CD4-positive, alpha-beta T cell treated with Interleukin-10 for 1 hour (primary cell): ENCODE data around the gene ADD1.

Source experiments
- DNase-seq: peaks from one replicate; pipeline ENCODE4 v3.0.0-alpha.2; 2020

The ADD1 gene

DNA sequence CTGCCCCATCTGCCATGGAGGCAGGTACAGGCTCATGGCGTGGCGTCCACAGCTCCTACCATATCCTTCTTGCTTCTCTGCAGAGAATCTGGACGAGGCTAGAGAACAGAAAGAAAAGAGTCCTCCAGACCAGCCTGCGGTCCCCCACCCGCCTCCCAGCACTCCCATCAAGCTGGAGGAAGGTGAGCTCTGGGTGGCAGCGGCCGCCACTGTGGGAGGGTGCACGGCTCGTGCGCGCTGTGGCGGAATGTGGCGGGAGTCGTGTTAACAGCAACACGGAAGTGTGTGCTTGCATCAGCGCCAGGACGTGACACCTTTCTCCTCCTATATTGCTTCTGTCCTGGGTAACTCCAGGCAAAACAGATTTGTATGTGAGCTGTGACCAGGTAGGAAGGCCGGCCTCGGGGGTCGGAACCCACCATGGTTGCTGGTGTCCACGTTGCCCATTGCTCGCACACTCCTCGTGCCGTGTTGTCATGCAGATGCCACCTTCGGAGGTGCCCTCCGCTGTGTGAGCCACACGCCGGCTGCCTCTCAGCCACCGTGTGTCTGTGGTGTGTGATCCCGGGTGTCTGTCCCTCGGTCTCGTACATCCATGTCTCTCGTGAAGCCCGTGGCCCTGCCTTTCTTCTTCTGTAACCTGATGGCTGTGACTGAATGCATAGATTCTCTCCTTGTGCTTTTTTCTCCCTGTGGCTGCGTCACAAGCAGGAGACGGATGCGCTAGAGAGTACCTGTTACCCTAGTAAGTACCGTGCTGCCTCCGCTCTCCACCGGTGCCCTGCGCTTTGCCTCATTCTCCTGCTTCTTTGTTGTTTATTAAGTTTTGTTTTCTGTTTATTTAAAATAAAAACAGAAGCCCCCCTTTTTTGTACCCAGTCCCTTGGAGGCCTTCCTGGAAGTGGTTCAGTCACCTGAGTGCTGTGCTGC, 82.6 kb downstream of the ADD1 start:
- no peak for DNase-seq

DNA sequence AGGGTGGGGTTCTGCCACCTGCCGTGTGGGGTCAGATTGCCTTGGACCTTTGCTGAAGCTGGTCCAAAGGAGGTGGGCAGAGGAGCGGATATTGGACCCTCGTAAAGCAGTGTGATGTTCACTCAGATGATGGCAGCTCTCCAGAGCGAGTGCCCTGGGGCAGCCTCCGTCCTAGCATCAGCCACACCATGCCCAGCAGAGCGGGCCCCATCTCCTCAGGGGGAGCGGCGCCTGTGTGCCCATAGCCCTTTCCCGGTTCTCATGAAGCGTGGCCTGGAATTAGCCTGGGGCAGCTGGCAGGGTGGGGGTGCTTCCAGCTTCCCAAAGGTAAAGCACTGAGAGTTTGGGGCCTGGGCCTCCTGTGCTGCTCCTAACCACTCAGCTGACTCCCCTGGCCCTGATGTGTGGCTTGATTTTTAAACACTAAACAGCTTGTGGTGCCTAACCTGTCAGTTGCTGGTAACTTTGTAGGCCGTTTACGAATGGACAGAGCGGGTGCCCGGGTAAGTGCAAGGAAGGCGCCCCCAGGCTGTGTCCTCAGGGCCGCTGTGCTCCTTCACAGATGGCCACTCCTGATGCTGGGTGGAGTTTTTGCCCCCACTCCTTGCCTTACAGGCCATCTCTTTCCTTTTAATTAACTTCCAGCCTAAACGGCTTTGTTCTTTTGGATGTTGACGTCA, 83.5 kb downstream of the ADD1 start:
- DNase-seq = no peak

DNA sequence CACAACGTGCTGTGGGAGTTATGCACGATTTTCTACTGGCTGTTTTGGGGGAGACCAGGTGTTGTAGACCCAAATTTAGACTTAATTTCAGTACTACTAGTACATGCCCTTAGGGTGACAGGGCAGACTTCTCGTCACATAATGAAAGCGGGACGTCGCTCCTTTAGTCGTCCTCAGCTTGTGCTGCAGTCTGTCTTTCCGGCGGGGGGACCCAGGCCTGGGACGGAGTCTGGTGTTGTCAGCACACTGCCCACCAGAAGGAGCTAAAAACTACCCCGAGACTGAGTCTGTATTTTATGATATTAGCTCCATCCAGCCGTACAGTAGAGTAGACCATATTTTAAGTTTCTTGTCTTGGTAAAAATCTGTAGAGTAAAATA, 84.0 kb downstream of the ADD1 start:
- no peak for DNase-seq

DNA sequence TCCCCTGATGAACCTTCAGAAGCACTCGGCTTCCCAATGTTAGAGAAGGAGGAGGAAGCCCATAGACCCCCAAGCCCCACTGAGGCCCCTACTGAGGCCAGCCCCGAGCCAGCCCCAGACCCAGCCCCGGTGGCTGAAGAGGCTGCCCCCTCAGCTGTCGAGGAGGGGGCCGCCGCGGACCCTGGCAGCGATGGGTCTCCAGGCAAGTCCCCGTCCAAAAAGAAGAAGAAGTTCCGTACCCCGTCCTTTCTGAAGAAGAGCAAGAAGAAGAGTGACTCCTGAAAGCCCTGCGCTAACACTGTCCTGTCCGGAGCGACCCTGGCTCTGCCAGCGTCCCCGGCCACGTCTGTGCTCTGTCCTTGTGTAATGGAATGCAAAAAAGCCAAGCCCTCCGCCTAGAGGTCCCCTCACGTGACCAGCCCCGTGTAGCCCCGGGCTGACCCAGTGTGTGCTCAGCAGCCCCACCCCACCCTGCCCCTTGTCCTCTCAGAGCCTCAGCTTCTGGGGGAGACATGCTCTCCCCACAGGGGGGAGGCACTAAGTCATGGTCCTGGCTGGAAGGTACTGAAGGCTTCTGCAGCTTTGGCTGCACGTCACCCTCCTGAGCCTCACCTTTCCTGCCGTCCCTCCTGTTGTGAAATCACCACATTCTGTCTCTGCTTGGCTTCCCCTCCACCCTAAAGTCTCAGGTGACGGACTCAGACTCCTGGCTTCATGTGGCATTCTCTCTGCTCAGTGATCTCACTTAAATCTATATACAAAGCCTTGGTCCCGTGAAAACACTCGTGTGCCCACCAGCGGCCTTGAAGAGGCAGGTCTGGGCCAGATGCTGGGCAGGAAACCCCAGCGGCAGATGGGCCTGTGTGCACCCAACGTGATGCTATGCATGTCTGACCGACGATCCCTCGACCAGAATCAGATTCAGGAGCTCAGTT, 84.9 kb downstream of the ADD1 start:
- no peak for DNase-seq

DNA sequence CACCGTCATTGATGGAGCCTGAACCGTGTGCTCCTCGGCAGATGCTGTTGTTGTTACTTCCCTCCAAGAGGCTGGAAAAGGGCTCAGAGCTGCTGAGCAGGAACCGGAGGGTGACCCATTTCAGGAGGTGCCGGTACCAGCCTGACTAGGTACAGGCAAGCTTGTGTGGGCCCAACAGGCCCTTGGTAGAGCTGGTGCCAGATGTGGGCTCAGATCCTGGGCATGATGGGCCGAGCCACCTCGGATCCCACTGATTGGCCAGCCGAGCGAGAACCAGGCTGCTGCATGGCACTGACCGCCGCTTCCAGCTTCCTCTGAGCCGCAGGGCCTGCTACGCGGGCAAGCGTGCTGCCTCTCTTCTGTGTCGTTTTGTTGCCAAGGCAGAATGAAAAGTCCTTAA, 85.8 kb downstream of the ADD1 start:
- DNase-seq = no peak

DNA sequence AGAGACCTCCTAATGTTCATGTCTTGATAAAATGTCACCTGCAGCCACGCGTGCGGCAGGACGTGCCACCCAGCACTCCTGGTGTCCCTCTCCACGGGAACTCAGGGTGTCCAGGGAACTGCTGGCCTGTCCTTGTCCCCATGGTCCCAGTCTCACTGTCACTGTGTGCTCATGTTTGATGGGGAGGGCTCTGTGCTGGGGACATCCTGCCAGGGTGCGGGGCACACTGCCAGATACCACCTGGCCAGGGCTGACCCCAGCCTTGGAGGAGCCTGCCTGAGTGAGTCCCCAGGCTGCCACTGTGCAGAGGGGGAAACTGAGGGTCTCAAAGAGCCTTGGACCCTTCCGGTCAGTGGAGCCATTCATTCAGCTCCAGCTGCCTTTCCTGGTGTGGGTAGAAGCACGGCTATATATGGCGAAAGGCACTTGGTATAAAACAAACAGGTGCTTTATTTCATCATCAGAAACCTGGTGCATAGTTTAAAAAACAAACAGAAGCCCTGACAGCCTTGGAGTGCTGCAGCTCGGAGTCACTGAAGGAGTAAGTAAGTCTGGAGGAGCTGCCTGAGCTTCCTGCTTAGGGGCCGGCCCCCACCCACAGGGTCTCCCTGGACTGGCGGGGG, 86.6 kb downstream of the ADD1 start:
- no peak for DNase-seq

DNA sequence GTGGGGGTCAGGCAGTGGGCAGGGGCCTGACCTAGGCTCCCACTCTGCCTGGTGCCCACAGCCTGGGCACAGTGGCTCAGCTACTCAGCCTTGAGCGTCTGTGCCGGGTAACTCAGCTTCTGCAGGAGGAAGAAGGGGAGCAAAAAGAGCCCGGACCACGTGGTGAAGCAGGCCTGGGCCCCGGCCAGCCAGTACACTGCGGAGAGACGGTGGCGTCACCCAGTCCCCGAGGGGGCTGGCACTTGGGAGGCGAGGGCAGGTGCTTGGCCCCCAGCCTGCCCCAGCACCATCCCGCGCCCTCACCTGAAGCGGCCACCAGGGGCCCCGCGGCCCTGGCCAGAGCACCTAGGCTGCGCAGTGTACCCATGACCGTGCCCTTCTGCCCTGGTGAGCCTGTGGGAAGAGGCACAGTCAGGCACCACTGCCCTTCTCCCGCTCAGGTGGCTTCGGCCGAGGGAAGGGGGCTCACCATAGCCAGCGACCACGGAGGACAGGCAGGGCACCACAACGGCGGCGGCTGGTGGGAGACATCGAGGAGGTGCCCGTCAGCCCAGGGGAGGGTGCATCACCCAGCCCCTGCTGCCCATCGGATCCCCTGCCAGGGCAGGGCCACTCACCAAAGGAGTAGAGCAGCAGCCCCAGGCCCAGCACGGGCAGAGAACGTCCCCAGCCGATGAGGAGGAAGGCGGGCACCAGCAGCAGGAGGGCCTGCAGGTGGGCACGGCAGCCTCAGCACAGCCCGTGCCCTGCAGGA, 87.3 kb downstream of the ADD1 start:
- DNase-seq = no peak

DNA sequence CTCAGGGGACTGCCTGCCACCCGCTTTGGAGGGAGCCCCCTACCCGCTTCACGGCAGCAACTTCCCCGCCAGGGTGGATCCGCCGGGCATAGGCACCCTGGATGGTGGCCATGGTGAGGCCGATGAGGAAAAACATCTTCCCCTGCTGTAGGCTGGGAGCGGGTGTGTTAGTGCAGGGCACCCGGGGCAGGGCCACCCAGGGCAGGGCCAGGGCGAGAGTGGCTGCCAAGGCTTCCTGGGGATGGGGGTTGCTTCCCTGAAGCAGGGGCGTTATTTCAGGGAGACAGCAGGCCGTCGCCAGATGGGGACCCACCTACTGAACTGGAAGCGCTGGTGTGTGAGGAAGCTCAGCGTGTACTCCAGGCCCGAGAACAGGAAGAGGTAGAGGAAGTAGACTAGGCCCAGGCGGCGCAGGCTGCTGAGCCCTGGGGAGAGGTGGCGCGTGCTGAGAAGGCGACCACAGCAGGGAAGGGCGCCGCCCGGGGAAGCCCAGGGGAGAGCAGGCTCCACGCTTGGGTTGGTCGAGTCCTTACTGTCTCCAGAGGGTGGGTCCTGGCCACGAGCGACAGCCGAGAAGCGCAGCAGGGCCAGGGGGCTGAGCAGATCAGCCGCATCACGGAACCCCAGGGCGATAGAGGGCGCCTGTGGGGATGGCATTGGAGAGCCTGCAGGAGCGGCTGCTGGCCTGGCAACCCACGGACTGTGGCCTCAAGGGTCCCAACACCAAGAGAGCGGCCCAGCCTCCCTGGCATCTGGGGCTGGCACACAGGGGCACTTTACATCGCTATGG, 88.1 kb downstream of the ADD1 start:
- DNase-seq = peak; percentile 74

DNA sequence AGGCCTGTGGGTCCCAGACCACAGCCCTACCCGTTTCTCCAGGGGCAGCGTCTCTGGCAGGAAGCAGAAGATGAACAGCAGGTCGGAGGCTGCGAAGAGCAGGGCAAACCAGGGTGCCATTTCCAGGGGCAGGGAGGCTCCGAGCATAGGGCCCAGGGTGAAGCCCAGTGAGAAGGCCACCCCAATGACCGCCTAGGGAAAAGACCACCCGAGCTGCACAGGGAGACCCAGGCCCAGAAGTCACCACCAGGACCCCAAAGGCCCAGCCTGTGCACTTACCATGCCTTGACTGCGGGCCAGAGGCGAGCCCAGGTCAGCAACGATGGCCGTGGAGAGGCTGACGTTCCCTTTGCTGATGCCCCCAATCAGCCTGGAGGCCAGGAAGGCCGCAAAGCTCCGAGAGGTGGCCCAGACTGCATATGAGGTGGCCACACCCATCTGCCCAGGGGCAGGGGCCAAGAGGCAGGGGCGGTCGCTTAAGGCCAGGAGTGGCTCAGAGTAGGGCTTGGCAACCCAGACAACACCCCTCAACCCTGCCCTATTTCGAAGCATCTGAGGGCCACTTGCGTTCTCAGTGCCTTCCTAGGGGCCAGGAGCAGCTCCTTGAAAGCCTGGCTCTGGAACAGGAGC, 88.8 kb downstream of the ADD1 start:
- peak; percentile 18 for DNase-seq

DNA sequence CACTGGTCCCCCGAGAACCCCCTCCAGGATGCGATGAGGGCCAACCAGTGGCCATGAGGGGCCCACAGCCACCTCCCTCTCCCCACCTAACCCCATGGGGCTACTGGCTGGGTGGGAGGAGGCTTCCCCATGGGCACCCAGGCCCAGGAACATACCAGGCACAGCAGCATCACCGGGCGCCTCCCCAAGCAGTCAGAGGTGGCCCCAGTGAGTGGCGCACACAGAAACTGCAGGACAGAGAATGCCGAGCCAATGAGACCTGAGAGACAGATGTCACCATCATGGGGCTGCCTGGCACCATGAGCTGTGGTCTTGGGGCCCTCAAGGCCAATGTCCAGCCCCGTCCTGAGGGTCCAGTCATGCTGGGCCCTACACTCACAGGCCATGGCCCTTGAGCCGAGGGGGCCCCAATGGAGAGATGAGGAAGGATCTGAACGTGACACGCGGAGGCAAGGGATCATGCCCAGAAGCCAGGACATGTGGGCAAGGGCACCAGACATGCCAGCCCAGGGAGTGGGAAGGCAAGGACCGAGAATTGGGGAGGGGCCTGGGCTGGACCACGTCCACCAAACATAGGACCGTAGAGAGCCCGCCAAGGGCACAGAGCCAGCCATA, 89.4 kb downstream of the ADD1 start:
- peak; percentile 44 for DNase-seq

DNA sequence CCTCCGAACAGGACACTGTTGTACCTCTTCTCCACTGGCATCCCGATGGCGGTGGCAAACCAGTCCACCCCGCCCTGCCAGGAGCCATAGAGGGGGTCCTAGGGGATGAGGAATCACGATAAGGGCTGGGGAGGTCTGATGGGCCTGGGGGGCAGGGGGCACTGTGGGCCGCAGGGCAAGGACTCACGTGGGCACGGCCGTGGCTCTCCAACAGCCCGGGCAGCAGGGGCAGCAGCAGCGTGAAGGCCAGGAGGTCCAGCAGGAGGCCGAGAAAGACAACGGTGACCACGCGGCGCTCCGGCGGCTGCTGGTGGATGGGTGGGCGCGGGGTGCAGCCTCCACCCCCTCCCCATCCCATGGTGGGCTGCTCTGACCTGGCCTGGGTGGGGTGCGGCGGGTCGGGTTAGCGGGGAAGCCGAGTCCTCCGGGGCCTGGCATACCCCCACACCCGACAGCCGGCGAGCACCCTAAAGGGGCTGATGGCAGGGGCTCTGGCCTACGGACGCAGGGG, 90.0 kb downstream of the ADD1 start:
- no peak for DNase-seq

DNA sequence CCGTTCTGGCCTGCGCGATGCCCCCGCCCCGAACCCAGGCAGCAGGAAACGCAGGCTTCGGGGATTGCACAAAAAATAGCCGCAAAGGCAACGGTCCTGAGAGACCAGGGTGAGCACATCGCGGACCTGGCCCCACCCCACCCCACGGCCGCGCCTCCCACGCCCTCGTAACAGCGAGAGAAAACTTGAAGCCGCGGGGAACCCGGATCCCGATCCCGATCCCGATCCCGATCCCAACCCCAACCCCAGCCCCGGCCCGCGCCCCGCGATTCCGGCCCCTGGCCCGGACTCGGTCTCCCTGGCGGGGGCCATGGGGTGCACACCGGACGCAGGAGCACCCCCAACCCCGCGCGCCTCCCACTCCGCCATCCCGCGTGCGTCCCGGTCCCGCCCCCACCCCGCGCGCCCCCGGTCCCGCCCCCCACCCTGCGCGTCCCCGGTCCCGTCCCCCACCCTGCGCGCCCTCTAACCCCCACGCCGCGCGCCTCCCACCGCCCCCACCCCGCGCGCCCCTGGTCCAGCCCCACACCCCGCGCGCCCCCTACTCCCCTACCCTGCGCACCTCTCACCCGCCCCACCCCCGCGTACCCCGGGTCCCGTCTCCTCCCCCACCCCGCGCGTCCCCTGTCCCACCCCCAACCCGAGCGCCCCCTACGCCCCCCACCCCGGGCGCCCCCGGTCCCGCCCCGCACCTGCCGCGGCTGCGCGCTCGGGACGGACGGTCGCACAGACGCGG, 90.6 kb downstream of the ADD1 start:
- peak; percentile 50 for DNase-seq

DNA sequence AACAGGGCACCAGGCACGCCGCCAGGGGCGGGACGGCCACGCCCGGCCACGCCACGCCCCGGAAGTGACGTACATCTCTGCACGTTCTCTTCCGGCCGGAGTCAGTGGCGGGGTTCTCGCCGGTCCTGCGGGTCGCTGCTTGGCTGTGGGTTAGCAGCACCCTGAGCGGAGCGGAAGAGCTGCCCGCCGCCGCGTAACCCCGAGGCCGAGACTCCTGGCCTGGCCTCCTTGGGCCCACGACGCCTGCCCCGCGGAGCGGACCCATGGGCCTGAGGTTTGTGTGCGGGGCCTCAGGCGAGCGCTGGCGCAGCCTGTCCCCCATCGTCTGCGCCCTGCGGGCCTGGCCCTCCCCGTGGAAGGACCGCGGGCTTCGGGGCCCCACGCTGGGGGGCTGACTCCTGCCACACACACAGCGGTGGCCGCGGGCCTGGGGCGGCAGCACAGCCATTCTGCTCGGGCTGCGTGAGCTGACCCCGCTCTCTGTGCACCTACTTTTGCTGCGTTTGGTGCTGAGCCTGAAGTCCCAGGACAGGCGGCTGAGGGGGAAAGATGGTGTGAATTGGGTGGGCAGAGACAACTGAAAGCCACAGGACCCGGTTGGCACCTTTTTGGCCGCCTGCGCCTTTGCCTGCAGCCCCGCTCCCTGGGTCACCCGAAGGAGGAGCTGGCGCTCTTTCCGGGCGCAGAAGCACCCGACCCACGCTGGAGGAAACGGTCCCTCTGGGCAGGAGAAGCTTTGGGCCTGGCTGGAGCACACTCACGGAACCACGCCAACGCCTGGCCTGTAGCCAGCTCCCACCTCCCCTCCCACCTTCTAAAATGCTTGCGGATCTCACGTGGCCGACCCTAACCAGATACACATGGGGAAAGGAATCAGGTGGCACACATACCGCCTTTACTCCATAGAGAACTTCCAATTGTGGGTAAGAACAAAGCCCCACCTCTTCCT, 91.4 kb downstream of the ADD1 start:
- peak; percentile 96 for DNase-seq

DNA sequence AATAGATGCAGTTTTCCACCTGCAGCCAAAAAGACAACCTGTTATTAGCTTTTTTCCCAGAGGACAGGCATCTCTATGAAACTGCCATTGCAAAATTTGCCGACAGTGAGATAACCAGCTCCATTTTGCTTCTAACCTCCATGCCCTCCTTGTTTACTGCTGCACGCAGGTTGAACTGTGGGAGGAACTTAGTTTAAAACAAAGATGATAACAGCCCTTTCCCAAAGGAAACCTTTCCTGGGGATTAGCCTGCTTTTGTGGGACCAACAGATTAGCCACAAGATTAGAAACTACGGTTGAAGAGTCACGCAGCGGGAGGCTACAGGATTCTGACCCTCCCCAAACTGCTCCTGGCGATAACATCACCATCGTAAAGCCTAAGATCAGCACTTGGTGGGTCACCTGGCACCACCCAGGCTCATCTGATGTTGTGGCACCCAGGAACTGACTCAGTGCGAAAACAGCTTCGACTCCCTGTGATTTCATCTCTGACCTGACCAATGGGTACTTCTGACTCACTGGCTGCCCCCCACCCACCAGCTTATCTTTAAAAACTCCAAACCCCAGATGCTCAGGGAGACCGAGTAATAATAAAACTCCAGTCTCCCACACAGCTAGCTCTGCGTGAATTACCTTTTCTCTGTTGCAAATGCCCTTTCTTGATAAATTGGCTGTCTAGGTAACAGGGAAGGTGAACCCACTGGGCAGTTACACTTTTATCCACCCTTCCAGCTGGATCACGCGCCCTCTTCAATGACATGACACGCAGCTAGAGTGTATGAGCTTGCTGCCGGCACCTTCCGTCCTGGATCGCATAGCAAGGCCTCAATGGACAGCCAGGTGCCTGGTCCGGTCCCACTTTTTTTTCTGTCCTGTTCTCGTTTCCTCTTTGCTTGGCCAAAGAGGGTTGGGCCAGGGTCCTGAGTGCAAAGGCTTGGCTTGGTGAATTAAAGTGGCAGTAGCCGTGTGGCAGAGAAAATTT, 92.4 kb downstream of the ADD1 start:
- peak; percentile 78 for DNase-seq

DNA sequence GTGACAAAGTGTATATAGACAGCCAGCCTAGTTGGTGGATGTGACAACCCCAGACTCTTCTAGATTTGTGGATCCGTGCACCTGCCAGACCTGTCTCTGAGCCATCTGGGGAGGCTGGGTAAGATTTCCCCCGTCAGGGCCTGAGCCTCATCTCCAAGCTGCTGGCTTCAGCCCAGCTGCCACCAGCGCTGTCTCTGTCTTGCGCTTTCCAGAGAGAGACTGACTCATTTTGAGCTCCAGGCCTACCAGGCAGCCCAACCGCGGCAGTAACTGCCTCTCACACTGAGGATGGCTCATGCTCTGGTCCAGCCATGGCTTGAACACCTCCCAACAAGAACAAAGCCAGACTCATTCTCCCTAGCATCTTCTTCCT, 93.1 kb downstream of the ADD1 start:
- DNase-seq = peak; percentile 37

DNA sequence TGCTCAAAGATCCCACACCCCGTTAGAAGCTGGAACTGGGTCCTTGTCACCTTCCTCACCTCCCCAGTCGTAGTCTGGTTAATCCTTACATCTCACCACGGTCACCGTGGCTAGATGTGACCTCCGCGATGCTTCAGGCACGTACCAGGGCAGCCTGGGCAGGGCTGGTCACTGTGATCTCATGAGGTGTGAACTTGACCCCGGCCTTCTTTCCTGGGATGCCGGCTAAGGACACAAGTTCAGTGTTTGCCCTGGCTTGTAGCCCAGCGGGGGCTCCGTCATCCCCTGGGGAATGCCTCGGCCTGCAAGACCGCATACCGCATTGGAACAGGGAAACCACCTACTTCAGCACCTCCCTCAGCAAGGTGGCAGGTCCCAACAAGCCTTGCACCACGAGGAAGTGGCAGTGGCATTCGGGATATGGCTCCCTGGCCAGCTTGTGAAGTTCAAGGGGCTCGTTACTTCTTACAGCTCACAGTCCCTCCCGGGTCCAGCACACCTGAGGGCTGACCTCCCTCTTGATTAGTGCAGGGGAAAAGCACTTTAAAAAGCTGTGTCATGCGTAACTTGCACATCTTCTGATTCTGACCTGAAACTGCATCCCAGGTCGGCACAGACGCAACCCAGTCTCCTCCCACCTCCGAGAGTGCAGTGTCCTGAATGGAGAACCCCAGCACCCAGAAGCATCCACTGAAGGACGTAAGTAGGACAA, 93.7 kb downstream of the ADD1 start:
- peak; percentile 34 for DNase-seq
